H9 (cell line): ENCODE measurements around the gene ELP1. TPM values are rescaled to one million over a fixed set of nuclear protein-coding genes. Genes with fewer than 3 reads are reported as not detected.

Experiments used
- DNase-seq: peaks from one replicate; pipeline ENCODE4 v3.0.0-alpha.2; 2017
- H2AFZ ChIP-seq: one replicate; pipeline ENCODE4 v1.6.1; 2013; ENCODE audit warnings: mild to moderate bottlenecking, low read length, control low read depth, moderate library complexity
- H2AK5ac ChIP-seq: 2 replicates; pipeline ENCODE4 v1.6.1; 2013; ENCODE audit warnings: low read length, control low read depth, mixed read lengths; ENCODE audit not compliant: insufficient read length
- H2BK120ac ChIP-seq: one replicate; pipeline ENCODE4 v1.6.1; 2013; ENCODE audit warnings: low read depth, mild to moderate bottlenecking, low read length, control low read depth, inconsistent platforms; ENCODE audit not compliant: poor library complexity, severe bottlenecking
- H2BK12ac ChIP-seq: 2 replicates; pipeline ENCODE4 v1.6.1; 2013; ENCODE audit warnings: low read length, control low read depth, mixed read lengths, low read depth; ENCODE audit not compliant: insufficient read length
- H2BK15ac ChIP-seq: 2 replicates; pipeline ENCODE4 v1.6.1; 2013; ENCODE audit warnings: low read depth, low read length, control low read depth
- H2BK20ac ChIP-seq: one replicate; pipeline ENCODE4 v1.6.1; 2013; ENCODE audit warnings: low read depth, mild to moderate bottlenecking, low read length, control low read depth, inconsistent platforms; ENCODE audit not compliant: poor library complexity, severe bottlenecking
- H2BK5ac ChIP-seq: 2 replicates; pipeline ENCODE4 v1.6.1; 2013; ENCODE audit warnings: low read length, control low read depth, mixed read lengths; ENCODE audit not compliant: insufficient read length
- H3K14ac ChIP-seq: 2 replicates; pipeline ENCODE4 v1.6.1; 2013; ENCODE audit warnings: low read length, control low read depth; ENCODE audit not compliant: insufficient read depth
- H3K18ac ChIP-seq: 2 replicates; pipeline ENCODE4 v1.6.1; 2013; ENCODE audit warnings: low read depth, mild to moderate bottlenecking, mixed read lengths, low read length, control low read depth; ENCODE audit not compliant: insufficient read length
- H3K23ac ChIP-seq: 2 replicates; pipeline ENCODE4 v1.6.1; 2013; ENCODE audit warnings: low read length, control low read depth, mixed read lengths, low read depth; ENCODE audit not compliant: insufficient read length
- H3K23me2 ChIP-seq: 2 replicates; pipeline ENCODE4 v1.6.1; 2013; ENCODE audit warnings: low read depth, mild to moderate bottlenecking, mixed read lengths, low read length, control low read depth; ENCODE audit not compliant: insufficient read length, poor library complexity, severe bottlenecking
- H3K27ac ChIP-seq: 2 replicates; pipeline ENCODE4 v1.5.1; 2013; ENCODE audit warnings: low read length, control low read depth, mixed read lengths, low read depth; ENCODE audit not compliant: insufficient read length
- H3K27me3 ChIP-seq: 2 replicates; pipeline ENCODE4 v1.6.1; 2013; ENCODE audit warnings: low read length, control low read depth, inconsistent platforms; ENCODE audit not compliant: insufficient read depth
- H3K4ac ChIP-seq: 2 replicates; pipeline ENCODE4 v1.6.1; 2013; ENCODE audit warnings: low read depth, mild to moderate bottlenecking, control low read depth, inconsistent platforms, low read length, moderate library complexity
- H3K4me1 ChIP-seq: 2 replicates; pipeline ENCODE4 v1.6.1; 2013; ENCODE audit warnings: low read length, control low read depth, inconsistent platforms; ENCODE audit not compliant: insufficient read depth
- H3K4me2 ChIP-seq: 2 replicates; pipeline ENCODE4 v1.6.1; 2013; ENCODE audit warnings: low read length, control low read depth, mixed read lengths; ENCODE audit not compliant: insufficient read length, insufficient read depth
- H3K56ac ChIP-seq: 2 replicates; pipeline ENCODE4 v1.6.1; 2013; ENCODE audit warnings: low read depth, mild to moderate bottlenecking, mixed read lengths, low read length, control low read depth; ENCODE audit not compliant: insufficient read length
- H3K79me1 ChIP-seq: 2 replicates; pipeline ENCODE4 v1.6.1; 2013; ENCODE audit warnings: low read depth, mild to moderate bottlenecking, moderate library complexity, low read length, control low read depth, inconsistent platforms; ENCODE audit not compliant: insufficient read depth, poor library complexity, severe bottlenecking
- H3K79me2 ChIP-seq: 2 replicates; pipeline ENCODE4 v1.6.1; 2013; ENCODE audit warnings: low read length, control low read depth, inconsistent platforms; ENCODE audit not compliant: insufficient read depth
- H3K9ac ChIP-seq: 2 replicates; pipeline ENCODE4 v1.6.1; 2013; ENCODE audit warnings: low read length, control low read depth, mixed read lengths; ENCODE audit not compliant: insufficient read length; ENCODE audit errors: extremely low read depth
- H3K9me3 ChIP-seq: one replicate; pipeline ENCODE4 v1.6.1; 2013; ENCODE audit warnings: low read depth, low read length, inconsistent platforms; ENCODE audit not compliant: control insufficient read depth
- H3T11ph ChIP-seq: one replicate; pipeline ENCODE4 v1.6.1; 2013; ENCODE audit warnings: mild to moderate bottlenecking, low read length, control low read depth, inconsistent platforms
- H4K20me1 ChIP-seq: one replicate; pipeline ENCODE4 v1.6.1; 2013; ENCODE audit not compliant: control insufficient read depth, insufficient read length, insufficient read depth
- H4K5ac ChIP-seq: 2 replicates; pipeline ENCODE4 v1.6.1; 2013; ENCODE audit warnings: low read depth, mild to moderate bottlenecking, mixed read lengths, low read length, control low read depth; ENCODE audit not compliant: insufficient read length
- H4K8ac ChIP-seq: replicated peaks from 2 replicates; pipeline ENCODE4 v1.6.1; 2013; ENCODE audit warnings: low read length, control low read depth, mixed read lengths, low read depth; ENCODE audit not compliant: insufficient read length
- H4K91ac ChIP-seq: 2 replicates; pipeline ENCODE4 v1.6.1; 2013; ENCODE audit warnings: low read depth, mild to moderate bottlenecking, moderate library complexity, mixed read lengths, low read length, control low read depth; ENCODE audit not compliant: insufficient read length
- H3K27ac Mint-ChIP-seq, 3 experiments: 2 replicates in 2 of 3; 3 replicates in 1 of 3; pipeline ENCODE4 v1.8.0; 2020 to 2021; ENCODE audit warnings: mixed read lengths in 3 of 3, mild to moderate bottlenecking in 1 of 3, moderate library complexity in 1 of 3
- H3K27me3 Mint-ChIP-seq: 2 replicates; pipeline ENCODE4 v1.8.0; 2021; ENCODE audit warnings: low read depth, mild to moderate bottlenecking, moderate library complexity, mixed read lengths
- H3K36me3 Mint-ChIP-seq, 3 experiments: 2 replicates in 2 of 3; 3 replicates in 1 of 3; pipeline ENCODE4 v1.8.0; 2020 to 2021; ENCODE audit warnings: low read depth in 3 of 3, mixed read lengths in 3 of 3; ENCODE audit not compliant: insufficient read depth in 1 of 3
- H3K4me1 Mint-ChIP-seq, 2 experiments: 2 replicates each; pipeline ENCODE4 v1.8.0; 2020; ENCODE audit warnings: mixed read lengths in 2 of 2
- H3K4me3 Mint-ChIP-seq, 2 experiments: 2 replicates in 1 of 2; 3 replicates in 1 of 2; pipeline ENCODE4 v1.8.0; 2020 to 2021; ENCODE audit warnings: mild to moderate bottlenecking in 2 of 2, mixed read lengths in 2 of 2, moderate library complexity in 1 of 2
- H3K9me3 Mint-ChIP-seq, 2 experiments: 2 replicates in 1 of 2; 3 replicates in 1 of 2; pipeline ENCODE4 v1.8.0; 2020; ENCODE audit warnings: mild to moderate bottlenecking in 2 of 2, mixed read lengths in 2 of 2, moderate library complexity in 1 of 2
- WGBS: extraction: QIAGEN DNeasy Blood & Tissue Kit; methylation state at CpG from one replicate; pipeline ENCODE4 v1.1.7; 2013; ENCODE audit warnings: missing lambda C conversion rate, low lambda C conversion rate, mixed read lengths; ENCODE audit not compliant: insufficient read length; ENCODE audit errors: extremely low coverage; 5-methylcytosine and 5-hydroxymethylcytosine counted together
- total RNA-seq: library from RNA; stranded (reverse); gene quantifications from 2 replicates; pipeline ENCODE4 v1.2.1, GENCODE V29; 2021
- TF ChIP-seq, protein P1 (sequence below): fragments of 200-600 bp; sonication (generic); conservative IDR thresholded peaks from 3 replicates; pipeline ENCODE4 v1.8.0; 2021; ENCODE audit warnings: antibody characterized with exemption, mild to moderate bottlenecking

The ELP1 gene
- total RNA-seq, 1 experiment from 2014 or later, result 38.7 TPM

DNA sequence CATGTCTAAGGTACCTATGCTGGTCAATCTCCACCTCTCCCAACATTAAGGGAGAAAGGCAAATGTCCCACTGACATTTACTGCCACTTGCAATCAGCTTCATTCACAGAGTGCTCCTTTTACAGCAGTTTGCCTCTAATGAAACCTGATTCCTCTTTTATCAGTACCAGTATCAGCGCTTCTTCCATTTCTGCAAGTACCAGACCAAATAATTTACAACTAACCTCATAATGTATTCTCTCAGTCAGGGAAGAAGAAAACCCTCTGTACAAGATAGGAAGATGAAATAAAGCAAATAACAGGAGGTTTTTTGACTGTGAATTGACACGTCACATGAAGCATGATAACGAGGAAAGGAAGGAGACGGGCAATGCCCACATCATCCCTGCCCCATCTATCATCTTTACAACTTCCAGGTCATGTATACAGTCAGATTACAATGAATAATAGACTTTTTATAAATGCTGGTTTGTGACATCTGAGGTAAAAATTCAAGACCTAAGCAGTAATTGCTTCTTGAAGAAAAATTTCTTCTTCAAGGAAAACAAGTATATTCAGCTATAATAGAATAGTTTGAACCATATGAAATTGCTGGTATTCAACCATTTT, 22.2 kb upstream of the ELP1 start:
- Histone ChIP-seq H3K9ac (no peak overlapping the region), H3K27me3 (no peaks in the 10 kb centered on the region), H3K4me1 (no peaks in the 10 kb centered on the region), H3K56ac (no peak overlapping the region), H2AFZ (no peak overlapping the region), H3K18ac (no peak overlapping the region), H3K27ac (no peak overlapping the region), H2BK120ac (no peak overlapping the region), H4K8ac (no peak overlapping the region), H3K4ac (no peak overlapping the region), H2BK5ac (no peak overlapping the region), H3K23ac (no peak overlapping the region), H2AK5ac (no peak overlapping the region), H3K79me2 (no peaks in the 10 kb centered on the region), H4K91ac (no peak overlapping the region), H3K4me2 (no peak overlapping the region), H2BK15ac (no peak overlapping the region), H3K14ac (no peak overlapping the region), H3K79me1 (no peaks in the 10 kb centered on the region), H4K5ac (no peak overlapping the region), H4K20me1 (no peaks in the 10 kb centered on the region), H2BK12ac (no peak overlapping the region), H3K23me2 (no peaks in the 10 kb centered on the region), H2BK20ac (no peak overlapping the region), H3K9me3 (no peaks in the 10 kb centered on the region), H3T11ph (no peak overlapping the region)
- H3K9me3 Mint-ChIP-seq, result no peaks in the 10 kb centered on the region
- H3K27ac Mint-ChIP-seq, result no peak overlapping the region
- no peaks in the 10 kb centered on the region for H3K27me3 Mint-ChIP-seq
- TF ChIP-seq, protein P1, sequence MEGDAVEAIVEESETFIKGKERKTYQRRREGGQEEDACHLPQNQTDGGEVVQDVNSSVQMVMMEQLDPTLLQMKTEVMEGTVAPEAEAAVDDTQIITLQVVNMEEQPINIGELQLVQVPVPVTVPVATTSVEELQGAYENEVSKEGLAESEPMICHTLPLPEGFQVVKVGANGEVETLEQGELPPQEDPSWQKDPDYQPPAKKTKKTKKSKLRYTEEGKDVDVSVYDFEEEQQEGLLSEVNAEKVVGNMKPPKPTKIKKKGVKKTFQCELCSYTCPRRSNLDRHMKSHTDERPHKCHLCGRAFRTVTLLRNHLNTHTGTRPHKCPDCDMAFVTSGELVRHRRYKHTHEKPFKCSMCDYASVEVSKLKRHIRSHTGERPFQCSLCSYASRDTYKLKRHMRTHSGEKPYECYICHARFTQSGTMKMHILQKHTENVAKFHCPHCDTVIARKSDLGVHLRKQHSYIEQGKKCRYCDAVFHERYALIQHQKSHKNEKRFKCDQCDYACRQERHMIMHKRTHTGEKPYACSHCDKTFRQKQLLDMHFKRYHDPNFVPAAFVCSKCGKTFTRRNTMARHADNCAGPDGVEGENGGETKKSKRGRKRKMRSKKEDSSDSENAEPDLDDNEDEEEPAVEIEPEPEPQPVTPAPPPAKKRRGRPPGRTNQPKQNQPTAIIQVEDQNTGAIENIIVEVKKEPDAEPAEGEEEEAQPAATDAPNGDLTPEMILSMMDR, result no peak
- H3K36me3 Mint-ChIP-seq, result peaks cover 2 to 8% (median 8%) of the 10 kb centered on the region in 3 experiments
- WGBS, result no CpG with 5 or more reads among the region's 4 CpGs
- no peak overlapping the region for H3K4me3 Mint-ChIP-seq
- DNase-seq, result no peak
- H3K4me1 Mint-ChIP-seq, result no peaks in the 10 kb centered on the region
